Endothelial cell (in vitro differentiated cells): ENCODE data around the gene BABAM2. TPM values are rescaled to one million over a fixed set of nuclear protein-coding genes. Genes with fewer than 3 reads are reported as not detected.

Experiments
- DNase-seq: peaks from one replicate; pipeline ENCODE4 v3.0.0; 2021; ENCODE audit warnings: low spot score
- H3K27ac Mint-ChIP-seq: one replicate; pipeline ENCODE4 v1.8.0; 2021; ENCODE audit warnings: mixed read lengths, inconsistent platforms; ENCODE audit not compliant: unreplicated experiment
- H3K27me3 Mint-ChIP-seq: one replicate; pipeline ENCODE4 v1.8.0; 2021; ENCODE audit warnings: mild to moderate bottlenecking, moderate library complexity, mixed read lengths, inconsistent platforms; ENCODE audit not compliant: unreplicated experiment
- H3K36me3 Mint-ChIP-seq: one replicate; pipeline ENCODE4 v1.8.0; 2021; ENCODE audit warnings: mild to moderate bottlenecking, low read depth, mixed read lengths, inconsistent platforms; ENCODE audit not compliant: unreplicated experiment
- H3K4me1 Mint-ChIP-seq: one replicate; pipeline ENCODE4 v1.8.0; 2021; ENCODE audit warnings: mild to moderate bottlenecking, mixed read lengths, inconsistent platforms; ENCODE audit not compliant: unreplicated experiment
- H3K4me3 Mint-ChIP-seq: one replicate; pipeline ENCODE4 v1.8.0; 2021; ENCODE audit warnings: mild to moderate bottlenecking, mixed read lengths, inconsistent platforms; ENCODE audit not compliant: unreplicated experiment
- H3K9me3 Mint-ChIP-seq: one replicate; pipeline ENCODE4 v1.8.0; 2021; ENCODE audit warnings: mixed read lengths, inconsistent platforms; ENCODE audit not compliant: unreplicated experiment
- CTCF ChIP-seq: fragments of 200-600 bp; sonication (generic); IDR thresholded peaks from one replicate; pipeline ENCODE4 v1.5.0; 2021; ENCODE audit warnings: antibody characterized with exemption; ENCODE audit not compliant: unreplicated experiment
- total RNA-seq: library from RNA; stranded (reverse); fragmentation: NEBNext Ultra II Directional; extraction: Animal tissue kit (Norgen Biotek cat#: 25700); gene quantifications from one replicate; pipeline ENCODE4 v1.2.1, GENCODE V29; 2021; ENCODE audit not compliant: unreplicated experiment

Gene BABAM2
- total RNA-seq, 1 donor from 2014 or later: 40.2 TPM

- H3K4me3 Mint-ChIP-seq: no peak overlapping the region
- H3K9me3 Mint-ChIP-seq: no peaks in the 10 kb centered on the region
- no peaks in the 10 kb centered on the region for H3K4me1 Mint-ChIP-seq
- DNase-seq: no peak
- H3K36me3 Mint-ChIP-seq: no peaks in the 10 kb centered on the region
- no peak overlapping the region for H3K27ac Mint-ChIP-seq
- H3K27me3 Mint-ChIP-seq: no peaks in the 10 kb centered on the region
- TF ChIP-seq CTCF: no peak
These were observed 341.8 kb downstream of the BABAM2 start for GRCh38 chr2:28232295-28232694.

GRCh38 chr2:28233164-28233676 lies 342.7 kb downstream of the BABAM2 start:
- no peak for DNase-seq
- H3K27ac Mint-ChIP-seq: no peak overlapping the region
- no peaks in the 10 kb centered on the region for H3K4me1 Mint-ChIP-seq
- no peaks in the 10 kb centered on the region for H3K27me3 Mint-ChIP-seq
- H3K36me3 Mint-ChIP-seq: no peaks in the 10 kb centered on the region
- no peak overlapping the region for H3K4me3 Mint-ChIP-seq
- TF ChIP-seq CTCF: no peak
- H3K9me3 Mint-ChIP-seq: no peaks in the 10 kb centered on the region

- Mint-ChIP-seq H3K27me3 (no peaks in the 10 kb centered on the region), H3K36me3 (no peaks in the 10 kb centered on the region), H3K27ac (no peak overlapping the region), H3K4me3 (no peak overlapping the region), H3K9me3 (no peaks in the 10 kb centered on the region), H3K4me1 (no peaks in the 10 kb centered on the region)
- DNase-seq: no peak
- no peak for TF ChIP-seq CTCF
These were observed 344.3 kb downstream of the BABAM2 start for GRCh38 chr2:28234807-28235206.

DNA sequence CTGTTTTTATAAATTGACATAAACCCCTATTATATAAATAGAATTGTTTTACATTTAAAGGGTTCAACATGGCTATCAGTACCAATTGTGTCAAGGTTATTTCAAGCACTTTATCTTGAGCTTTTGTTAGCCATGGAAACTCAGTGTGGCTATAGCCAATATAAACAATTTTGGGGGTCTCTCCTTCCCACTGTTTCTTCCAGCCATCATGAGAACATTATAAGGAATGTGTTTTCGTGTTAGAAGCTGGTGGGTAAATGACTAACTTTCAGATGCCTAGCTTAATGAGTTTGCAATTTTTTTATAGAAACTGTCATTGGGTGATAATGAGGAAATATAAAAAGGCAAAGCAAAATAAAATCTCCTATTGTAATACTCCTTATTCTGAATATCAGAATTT lies 348.7 kb downstream of the BABAM2 start:
- H3K9me3 Mint-ChIP-seq: no peaks in the 10 kb centered on the region
- H3K27me3 Mint-ChIP-seq: peaks cover 2% of the 10 kb centered on the region
- no peak for TF ChIP-seq CTCF
- no peaks in the 10 kb centered on the region for H3K36me3 Mint-ChIP-seq
- DNase-seq: no peak
- H3K4me1 Mint-ChIP-seq: no peaks in the 10 kb centered on the region
- no peak overlapping the region for H3K4me3 Mint-ChIP-seq
- no peak overlapping the region for H3K27ac Mint-ChIP-seq

- H3K4me3 Mint-ChIP-seq: no peak overlapping the region
- H3K36me3 Mint-ChIP-seq: no peaks in the 10 kb centered on the region
- H3K27me3 Mint-ChIP-seq: peaks cover 2% of the 10 kb centered on the region
- no peak overlapping the region for H3K27ac Mint-ChIP-seq
- H3K9me3 Mint-ChIP-seq: no peaks in the 10 kb centered on the region
- no peak for DNase-seq
- H3K4me1 Mint-ChIP-seq: no peaks in the 10 kb centered on the region
- TF ChIP-seq CTCF: no peak
These were observed 350.4 kb downstream of the BABAM2 start for GRCh38 chr2:28240937-28241336.
